Measurements from ENCODE around the gene CYTH3.
"Not testable (repeated sequence)": the region's sequence is repeated elsewhere in the genome, so short reads cannot be mapped to it uniquely, and the experiment has no call there.

CYTH3 gene

DNA sequence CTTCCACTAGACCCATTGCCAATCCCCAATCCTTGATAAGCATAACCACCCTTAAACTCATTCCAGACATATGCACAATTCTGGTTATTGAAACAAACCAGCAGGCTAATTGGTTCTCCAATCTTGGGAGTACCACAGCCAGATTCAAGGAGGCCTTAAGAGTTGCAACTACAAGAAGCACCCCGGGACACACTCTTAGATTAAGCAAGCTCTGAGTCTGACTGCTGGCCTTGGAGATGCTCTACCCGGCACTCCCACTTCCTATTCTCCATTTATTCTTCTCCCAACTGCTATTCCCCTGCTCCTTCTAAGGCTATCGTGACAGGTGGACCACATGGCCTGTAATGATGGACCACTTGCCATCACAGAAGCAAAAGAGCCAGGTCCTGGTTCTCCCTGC, 40.3 kb downstream of the CYTH3 start:
- no peak for DNase-seq (ENCODE audit: low spot score)

GRCh38 chr7:6231184-6231583, 41.2 kb downstream of the CYTH3 start:
- DNase-seq (ENCODE audit: low spot score): no peak

GRCh38 chr7:6229284-6229683, 43.1 kb downstream of the CYTH3 start:
- DNase-seq (ENCODE audit: low spot score): not testable (repeated sequence)

DNA sequence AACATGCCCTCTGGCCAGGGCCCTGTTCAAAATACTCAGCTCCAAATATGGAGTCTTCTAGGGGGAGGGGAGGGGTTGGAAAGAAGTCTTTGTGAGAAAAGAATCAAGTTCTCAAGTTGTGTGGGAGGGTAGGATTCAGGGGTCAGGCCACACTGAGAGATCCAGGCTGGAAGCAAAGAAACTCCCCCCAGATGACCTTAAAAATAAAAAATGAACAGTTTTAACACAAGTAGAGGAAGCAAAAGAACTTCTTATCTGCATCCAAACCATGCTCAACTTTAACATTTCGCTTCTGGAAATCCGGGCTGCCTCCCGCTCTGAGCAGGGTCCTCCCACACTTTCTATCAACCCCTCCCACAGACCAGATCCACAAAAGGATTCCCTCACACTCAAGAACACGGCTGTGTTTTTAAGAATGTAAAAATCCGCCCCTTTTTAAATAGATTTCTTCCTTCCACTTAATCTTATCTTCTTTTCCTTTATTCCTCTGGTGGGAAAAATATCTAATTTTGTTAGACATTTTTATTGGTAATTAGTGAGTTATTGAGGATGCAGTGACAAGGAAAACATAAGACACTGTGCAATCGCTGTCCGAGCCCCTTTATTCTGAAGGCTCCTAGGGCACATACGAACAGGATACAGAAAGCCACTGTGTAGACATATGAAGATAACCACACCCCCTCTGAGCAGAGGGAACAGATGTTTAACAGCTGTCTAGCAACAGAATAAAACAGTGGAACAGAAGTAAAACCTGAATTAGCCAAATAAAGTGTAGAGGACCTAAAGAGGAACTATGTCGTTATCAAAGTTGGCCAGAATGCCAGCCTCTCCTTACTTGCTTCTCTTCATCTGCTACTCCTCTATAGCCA, 43.8 kb downstream of the CYTH3 start:
- no peak for DNase-seq (ENCODE audit: low spot score)

DNA sequence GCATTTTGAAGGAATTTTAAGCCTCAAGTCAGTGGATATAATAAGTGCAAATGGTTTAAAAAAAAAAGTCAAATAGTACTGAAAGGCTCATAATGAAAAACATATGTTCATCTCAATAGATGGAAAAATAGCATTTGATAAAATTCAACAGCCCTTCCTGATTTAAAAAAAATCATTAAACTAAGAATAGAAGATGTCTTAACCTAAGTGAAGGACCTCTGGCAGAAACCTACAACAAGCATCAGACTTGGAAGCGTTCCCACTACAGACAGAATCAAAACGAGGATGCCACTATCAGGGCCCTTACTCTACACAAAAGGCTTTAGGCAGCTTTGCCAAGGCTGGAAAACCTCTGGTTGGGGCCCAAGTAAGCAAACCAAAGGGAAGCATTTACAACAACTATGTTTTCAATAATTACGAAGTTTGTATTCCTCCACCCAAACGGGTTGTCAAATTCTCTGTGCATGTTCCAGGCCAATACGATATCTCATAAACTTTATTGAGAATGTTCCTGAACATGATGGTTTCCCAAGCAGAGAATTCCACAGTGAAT, 45.1 kb downstream of the CYTH3 start:
- no peak for DNase-seq (ENCODE audit: low spot score)

DNA sequence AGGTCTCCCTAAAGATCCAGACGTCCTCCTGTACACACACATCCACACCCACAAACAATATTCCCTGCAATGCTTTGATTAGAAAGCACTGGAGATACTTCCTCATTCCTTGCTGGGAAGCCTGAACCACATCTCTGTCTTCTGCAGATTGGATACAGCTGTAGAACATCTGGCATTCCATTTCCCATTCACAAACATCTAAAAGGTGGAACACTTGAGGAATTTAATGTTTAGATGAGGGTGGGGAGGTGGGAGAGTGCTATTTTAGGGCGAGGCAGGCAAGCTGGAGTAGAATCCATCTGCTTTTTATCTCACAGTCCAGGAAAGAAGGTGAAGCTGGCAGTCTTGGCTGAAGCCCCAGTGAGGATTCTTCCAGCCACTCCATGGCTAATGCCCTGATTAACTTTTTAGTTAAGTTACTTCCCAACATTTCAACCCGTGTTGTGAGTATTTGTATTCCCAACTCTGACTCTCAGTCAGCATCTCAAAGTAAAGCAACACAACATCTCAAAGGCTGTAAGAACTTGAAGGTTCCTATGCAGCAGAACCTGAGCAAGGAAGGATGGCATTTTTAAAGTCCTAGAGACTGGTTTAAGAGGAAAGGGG, 46.1 kb downstream of the CYTH3 start:
- no peak for DNase-seq (ENCODE audit: low spot score)

GRCh38 chr7:6223411-6223810, 49.0 kb downstream of the CYTH3 start:
- not testable (repeated sequence) for DNase-seq (ENCODE audit: low spot score)

GRCh38 chr7:6223010-6223409, 49.4 kb downstream of the CYTH3 start:
- not testable (repeated sequence) for DNase-seq (ENCODE audit: low spot score)

DNA sequence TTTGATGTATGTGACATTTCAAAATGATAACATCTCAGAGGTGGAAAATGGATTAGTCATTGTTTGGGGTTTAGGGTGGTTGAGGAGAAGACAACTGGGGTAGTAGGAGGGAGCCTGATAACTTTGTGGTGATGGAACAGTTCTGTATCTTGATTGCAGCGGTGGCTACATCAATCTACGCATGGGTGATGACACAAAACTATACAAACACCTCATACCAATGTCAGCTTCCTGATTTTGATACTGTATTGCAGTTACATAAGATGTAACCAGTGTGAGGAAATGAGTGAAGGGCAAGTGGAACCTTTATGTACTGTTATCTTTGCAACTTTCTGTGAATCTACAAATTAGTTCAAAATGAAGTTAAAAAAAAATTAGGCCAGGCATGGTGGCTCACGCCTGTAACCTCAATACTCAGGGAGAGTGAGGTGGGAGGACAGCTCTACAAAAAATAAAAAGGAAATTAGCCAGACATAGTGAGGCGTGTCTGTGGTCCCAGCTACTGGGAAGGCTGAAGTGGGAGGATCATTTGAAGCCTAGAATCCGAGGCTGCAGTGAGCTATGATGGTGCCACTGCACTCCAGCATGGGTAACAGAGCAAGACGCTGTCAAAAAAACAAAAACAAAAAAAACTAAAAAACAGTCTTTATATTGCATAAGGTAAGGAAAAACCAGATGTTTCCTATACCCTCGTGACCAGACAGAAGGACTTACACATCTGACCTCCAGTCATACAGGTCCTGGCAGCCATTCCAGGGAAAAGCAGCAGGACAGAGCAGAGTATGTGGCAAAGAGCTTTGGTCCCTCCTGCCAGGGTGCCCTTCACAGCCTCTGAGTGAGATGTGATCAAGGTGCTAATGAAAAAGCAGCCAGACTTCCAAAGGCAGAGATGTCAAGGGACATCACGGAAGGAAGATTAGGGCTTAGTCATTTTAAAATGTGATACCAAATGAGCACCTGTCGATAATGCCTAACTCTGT, 50.8 kb downstream of the CYTH3 start:
- no peak for DNase-seq (ENCODE audit: low spot score)

GRCh38 chr7:6218329-6218728, 54.1 kb downstream of the CYTH3 start:
- DNase-seq (ENCODE audit: low spot score): no peak

DNA sequence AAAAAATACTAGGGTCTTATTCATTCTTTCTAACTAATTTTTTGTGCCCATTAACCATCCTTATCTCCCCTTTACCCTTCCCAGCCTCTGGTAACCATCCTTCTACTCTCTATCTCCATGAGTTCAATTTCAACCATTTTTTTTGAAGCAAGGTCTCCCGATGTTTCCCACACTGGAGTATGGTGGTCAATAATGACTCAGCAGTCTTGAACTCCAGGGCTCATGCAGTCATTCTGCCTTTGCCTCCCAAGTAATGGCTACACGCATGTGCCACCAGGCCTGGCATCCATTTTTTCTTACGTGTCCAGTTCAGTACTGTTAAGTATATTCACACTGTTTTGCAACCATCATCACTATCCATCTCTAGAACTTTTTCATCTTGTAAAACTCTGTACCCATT, 60.4 kb downstream of the CYTH3 start:
- DNase-seq (ENCODE audit: low spot score): no peak

GRCh38 chr7:6210621-6211372, 61.6 kb downstream of the CYTH3 start:
- no peak for DNase-seq (ENCODE audit: low spot score)

- no peak for DNase-seq (ENCODE audit: low spot score)
Observed at GRCh38 chr7:6209340-6209739, 63.1 kb downstream of the CYTH3 start.

DNA sequence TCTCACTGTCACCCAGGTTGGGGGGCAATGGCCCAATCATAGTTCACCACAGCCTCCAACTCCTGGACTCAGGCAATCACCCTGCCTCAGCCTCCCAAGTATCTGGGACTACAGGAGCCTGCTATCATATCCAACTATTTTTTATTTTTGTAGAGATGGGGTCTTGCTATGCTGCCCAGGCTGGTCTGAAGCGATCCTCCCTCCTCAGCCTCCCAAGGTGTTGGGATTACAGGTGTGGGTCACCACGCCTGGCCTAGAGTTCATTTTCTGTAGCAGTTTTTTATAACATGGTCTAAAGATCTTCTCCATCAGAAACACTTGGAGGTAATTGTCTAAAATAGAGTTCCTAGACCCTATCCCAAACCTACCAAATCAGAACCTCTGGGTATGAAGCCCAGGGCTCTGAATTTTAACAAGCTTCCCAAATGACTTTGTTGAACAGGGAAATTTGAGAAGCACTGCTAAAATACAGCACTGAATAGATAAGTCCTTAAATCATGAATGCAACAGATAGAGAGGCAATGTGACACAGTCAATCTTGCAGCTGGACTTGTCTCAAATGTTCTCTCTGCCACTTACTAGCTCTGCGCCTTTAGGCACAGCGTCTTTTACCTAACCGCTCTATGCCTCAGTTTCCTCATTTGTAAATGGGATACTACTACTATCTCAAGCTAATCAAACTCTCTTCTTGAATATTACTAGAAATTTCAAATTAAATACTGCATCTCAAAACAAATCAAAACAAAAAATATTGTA, 63.7 kb downstream of the CYTH3 start:
- DNase-seq (ENCODE audit: low spot score): no peak

DNA sequence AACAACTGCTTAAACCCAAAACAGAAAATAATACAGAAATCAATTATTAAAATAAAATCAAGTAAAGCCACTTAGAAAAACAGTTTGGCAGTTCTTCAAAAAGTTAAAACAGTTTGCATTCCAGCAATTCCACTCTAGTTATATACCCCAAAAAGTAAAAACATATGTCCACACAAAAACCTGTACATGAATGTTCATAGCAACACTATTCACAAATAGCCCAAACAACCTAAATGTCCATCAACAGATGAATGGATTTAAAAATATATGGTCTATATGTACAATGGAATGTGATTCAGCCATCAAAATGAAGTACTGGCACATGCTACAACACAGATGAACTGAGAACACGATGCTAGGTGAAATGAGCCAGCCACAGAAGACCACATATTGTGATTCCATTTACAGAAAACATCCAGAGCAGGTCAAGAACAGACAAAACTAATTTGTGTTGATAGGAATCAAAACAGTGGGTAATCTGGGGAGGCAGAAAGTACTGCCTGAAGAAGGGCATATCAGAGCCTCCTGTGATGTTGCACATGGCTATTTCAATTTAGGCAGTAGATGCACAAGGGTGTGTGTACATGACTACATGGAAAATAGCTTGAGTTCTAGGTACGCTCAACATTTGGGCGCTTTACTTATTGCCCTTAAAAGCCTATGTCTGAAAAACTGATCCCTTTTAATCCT, 66.3 kb downstream of the CYTH3 start:
- DNase-seq (ENCODE audit: low spot score): no peak

DNA sequence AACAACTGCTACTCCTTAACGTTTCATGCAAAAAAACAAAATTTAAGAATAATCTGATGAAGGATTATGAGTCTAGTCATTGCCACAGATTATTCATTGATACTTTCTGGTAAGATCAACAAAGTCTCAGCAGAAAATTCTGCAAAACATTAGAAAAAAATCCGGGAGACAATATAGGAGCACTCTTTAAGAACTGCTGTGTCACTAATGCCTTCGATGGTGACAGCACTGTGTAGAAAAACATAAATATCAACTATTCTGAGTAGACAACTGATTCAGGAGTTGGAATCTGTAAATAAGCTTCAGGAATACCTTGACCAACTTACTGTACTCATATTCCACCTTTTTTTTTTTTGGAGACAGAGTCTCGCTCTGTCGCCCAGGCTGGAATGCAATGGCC, 69.0 kb downstream of the CYTH3 start:
- no peak for DNase-seq (ENCODE audit: low spot score)

- no peak for DNase-seq (ENCODE audit: low spot score)
Observed at GRCh38 chr7:6202117-6202516, 70.3 kb downstream of the CYTH3 start.

DNA sequence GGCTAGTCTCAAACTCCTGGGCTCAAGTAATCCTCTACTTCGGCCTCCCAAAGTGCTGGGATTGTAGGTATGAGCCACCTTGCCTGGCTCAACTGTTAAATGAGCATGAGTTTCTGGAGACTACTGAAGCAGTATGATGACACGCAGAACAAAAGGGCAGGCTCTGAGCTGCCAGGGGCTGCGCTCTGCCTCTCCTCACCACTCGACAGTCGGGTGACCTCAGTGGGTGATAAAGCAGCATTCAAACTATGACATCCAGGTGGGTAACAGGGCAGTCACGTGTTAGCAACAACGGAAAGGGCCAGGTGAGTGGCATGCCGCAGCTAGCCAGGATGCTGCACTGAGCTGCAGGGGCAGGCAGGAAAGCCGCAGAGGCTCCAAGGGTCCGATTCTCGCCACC, 71.5 kb downstream of the CYTH3 start:
- no peak for DNase-seq (ENCODE audit: low spot score)

DNA sequence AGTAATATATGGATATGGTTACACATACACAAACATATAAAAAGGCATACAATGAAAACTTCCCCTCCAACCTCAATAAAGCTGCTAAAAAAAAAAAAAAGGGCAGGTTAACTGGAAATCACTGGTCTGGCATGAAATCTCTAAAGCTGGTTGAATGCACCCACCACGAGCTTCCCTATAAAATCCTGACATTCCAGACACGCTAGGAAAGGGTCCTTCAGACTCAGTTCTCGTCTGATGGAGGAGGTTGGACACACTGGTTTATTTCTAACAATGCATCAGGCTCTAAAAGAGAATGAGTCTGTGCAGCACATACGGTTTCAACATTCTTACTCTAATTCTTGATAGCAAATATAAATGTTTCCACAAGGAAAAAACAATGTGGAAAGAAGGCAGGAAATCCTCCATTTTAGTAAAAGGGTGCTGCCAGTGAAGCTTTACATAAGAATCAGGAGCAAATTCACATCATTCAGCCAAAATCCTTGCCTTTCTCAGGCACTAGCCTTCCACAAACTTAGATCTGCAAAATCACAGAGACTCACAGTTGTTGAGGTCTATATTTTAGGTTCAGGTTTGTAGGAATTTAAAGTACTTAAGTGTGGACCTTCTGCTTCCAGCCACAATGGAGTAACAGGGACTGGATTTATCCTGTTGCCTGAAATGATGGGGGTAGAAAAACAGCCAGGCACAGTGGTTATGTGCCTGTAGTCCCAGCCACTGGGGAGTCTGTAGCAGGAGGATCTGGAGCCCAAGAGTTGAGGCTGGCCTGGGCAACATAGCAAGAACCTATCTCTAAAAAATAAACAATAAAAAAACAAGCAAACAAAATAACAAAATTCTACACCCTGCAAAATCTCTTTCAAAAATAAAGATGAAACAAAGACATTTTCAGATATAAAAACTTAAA, 73.5 kb downstream of the CYTH3 start:
- no peak for DNase-seq (ENCODE audit: low spot score)
